ENCODE data around the gene NGEF. TPM values are rescaled to one million over a fixed set of nuclear protein-coding genes. Genes with fewer than 3 reads are reported as not detected.

Gene NGEF
- total RNA-seq, 2 donors from 2014 or later, result 0.81 to 3.6 TPM

DNA sequence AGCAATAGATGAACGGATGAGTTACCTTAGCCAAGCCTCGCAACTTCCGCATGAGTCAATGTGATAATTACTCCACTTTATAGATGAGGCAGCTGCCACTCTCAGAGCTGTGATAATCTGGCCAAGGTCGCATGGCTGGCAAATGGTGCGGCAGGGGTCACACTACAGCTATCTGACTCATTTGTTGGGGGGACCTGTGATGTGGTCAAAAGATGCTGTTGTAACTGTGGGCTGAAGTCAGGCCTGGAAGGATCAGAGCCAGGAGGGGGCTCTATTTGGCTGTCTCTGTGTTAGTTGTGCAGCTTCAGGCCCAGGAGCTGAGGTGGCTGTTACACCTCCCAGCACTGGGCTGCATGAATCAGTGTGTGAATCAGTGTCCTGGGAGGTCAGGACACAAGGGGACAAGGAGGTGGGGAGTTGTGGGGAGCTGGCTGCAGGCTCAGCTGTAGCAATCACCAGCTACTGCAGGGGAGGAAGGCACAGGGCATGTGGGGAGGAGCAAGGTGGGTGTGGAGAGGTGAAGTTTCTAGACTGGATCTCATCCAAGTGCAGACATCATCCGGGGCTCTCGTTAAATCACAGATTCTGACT is 33.1 kb downstream of the NGEF start:
- Histone ChIP-seq H3K4me1 (ENCODE audit: control insufficient read depth in 1 of 2, low read depth in 2 of 2) (no peaks in the 10 kb centered on the region), H3K27me3 (replicated peaks; ENCODE audit: insufficient read depth) (no peaks in the 10 kb centered on the region), H3K9me3 (no peaks in the 10 kb centered on the region), H3K4me3 (no peak overlapping the region), H3K27ac (no peak overlapping the region), H3K36me3 (no peaks in the 10 kb centered on the region)
- TF ChIP-seq, protein P1, sequence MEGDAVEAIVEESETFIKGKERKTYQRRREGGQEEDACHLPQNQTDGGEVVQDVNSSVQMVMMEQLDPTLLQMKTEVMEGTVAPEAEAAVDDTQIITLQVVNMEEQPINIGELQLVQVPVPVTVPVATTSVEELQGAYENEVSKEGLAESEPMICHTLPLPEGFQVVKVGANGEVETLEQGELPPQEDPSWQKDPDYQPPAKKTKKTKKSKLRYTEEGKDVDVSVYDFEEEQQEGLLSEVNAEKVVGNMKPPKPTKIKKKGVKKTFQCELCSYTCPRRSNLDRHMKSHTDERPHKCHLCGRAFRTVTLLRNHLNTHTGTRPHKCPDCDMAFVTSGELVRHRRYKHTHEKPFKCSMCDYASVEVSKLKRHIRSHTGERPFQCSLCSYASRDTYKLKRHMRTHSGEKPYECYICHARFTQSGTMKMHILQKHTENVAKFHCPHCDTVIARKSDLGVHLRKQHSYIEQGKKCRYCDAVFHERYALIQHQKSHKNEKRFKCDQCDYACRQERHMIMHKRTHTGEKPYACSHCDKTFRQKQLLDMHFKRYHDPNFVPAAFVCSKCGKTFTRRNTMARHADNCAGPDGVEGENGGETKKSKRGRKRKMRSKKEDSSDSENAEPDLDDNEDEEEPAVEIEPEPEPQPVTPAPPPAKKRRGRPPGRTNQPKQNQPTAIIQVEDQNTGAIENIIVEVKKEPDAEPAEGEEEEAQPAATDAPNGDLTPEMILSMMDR (IDR thresholded peaks at IDR 0.05), result no peak
- DNase-seq (ENCODE audit: low spot score), result no peak
- no peak for ATAC-seq (ENCODE audit: insufficient number of reproducible peaks, low FRiP score, low read depth)

DNA sequence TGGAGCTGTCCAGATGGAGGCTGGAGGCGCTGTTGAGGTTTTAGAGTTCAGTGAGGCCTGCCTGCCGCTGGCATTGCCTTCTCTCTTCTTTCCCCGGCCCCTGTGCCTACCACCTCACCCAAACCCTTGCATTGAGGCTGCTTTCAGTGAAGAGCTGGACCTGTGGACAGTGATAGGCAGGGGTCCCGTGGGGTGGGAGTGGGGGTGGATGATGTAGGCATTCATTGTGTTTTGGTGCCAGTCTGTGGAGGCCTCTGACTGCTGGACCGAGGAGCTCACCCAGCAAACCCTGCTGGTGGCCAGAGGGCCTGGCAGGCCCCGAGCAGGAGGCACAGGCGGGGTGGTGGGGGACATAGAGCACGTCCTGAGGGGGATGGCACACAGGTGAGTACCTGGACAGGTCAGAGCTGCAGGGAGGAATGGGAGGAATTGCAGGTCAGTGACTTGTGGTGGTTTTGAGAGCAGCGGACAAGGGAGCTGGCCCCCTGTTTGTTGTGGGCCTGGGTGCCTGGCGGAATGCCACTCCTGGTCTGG is 35.6 kb downstream of the NGEF start:
- H3K27me3 ChIP-seq (replicated peaks; ENCODE audit: insufficient read depth), result no peaks in the 10 kb centered on the region
- H3K36me3 ChIP-seq, result no peaks in the 10 kb centered on the region
- TF ChIP-seq, protein P1 (IDR thresholded peaks at IDR 0.05), result no peak
- no peaks in the 10 kb centered on the region for H3K9me3 ChIP-seq
- ATAC-seq (ENCODE audit: insufficient number of reproducible peaks, low FRiP score, low read depth) (no peak), DNase-seq (ENCODE audit: low spot score) (no peak)
- no peak overlapping the region for H3K4me3 ChIP-seq
- no peak overlapping the region for H3K27ac ChIP-seq
- H3K4me1 ChIP-seq (ENCODE audit: control insufficient read depth in 1 of 2, low read depth in 2 of 2), result no peaks in the 10 kb centered on the region

GRCh38 chr2:232976666-232977437 is 36.2 kb downstream of the NGEF start:
- Histone ChIP-seq H3K27ac (no peak overlapping the region), H3K4me3 (no peak overlapping the region), H3K9me3 (no peaks in the 10 kb centered on the region), H3K27me3 (replicated peaks; ENCODE audit: insufficient read depth) (no peaks in the 10 kb centered on the region), H3K36me3 (no peaks in the 10 kb centered on the region), H3K4me1 (ENCODE audit: control insufficient read depth in 1 of 2, low read depth in 2 of 2) (no peaks in the 10 kb centered on the region)
- TF ChIP-seq, protein P1 (IDR thresholded peaks at IDR 0.05), result no peak
- no peak for DNase-seq (ENCODE audit: low spot score)
- ATAC-seq (ENCODE audit: insufficient number of reproducible peaks, low FRiP score, low read depth), result no peak

- Histone ChIP-seq H3K4me1 (ENCODE audit: control insufficient read depth in 1 of 2, low read depth in 2 of 2) (no peaks in the 10 kb centered on the region), H3K27me3 (replicated peaks; ENCODE audit: insufficient read depth) (no peaks in the 10 kb centered on the region), H3K9me3 (no peaks in the 10 kb centered on the region), H3K36me3 (no peaks in the 10 kb centered on the region), H3K4me3 (no peak overlapping the region), H3K27ac (no peak overlapping the region)
- DNase-seq (ENCODE audit: low spot score) (no peak), ATAC-seq (ENCODE audit: insufficient number of reproducible peaks, low FRiP score, low read depth) (no peak)
- TF ChIP-seq, protein P1 (IDR thresholded peaks at IDR 0.05), result no peak
Measured at GRCh38 chr2:232976176-232976575, 36.9 kb downstream of the NGEF start.

DNA sequence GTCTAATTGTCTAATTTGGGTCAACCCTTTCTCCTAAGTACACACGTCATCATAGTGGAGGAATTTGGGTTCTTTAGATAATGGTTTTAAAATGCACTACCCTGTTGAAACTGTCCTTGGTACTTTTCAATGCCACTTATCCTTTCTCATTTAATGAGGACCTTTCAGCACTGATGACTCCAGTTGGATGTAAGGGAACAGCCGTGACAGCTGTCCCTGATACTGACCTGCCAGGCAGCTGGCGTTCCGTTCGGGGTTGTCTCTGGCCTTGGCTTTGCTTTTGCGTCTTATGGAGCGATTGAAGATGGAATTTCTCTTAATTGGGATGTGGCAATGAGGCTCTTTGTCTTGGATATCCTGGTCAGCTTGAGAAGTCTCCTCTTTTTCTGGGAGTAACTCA is 38.7 kb downstream of the NGEF start:
- TF ChIP-seq, protein P1 (IDR thresholded peaks at IDR 0.05), result no peak
- H3K9me3 ChIP-seq, result no peaks in the 10 kb centered on the region
- no peaks in the 10 kb centered on the region for H3K4me1 ChIP-seq (ENCODE audit: control insufficient read depth in 1 of 2, low read depth in 2 of 2)
- H3K36me3 ChIP-seq, result no peaks in the 10 kb centered on the region
- ATAC-seq (ENCODE audit: insufficient number of reproducible peaks, low FRiP score, low read depth), result no peak
- no peak for DNase-seq (ENCODE audit: low spot score)
- no peak overlapping the region for H3K27ac ChIP-seq
- no peaks in the 10 kb centered on the region for H3K27me3 ChIP-seq (replicated peaks; ENCODE audit: insufficient read depth)
- no peak overlapping the region for H3K4me3 ChIP-seq

Data from thoracic aorta (tissue), 2 donors.